Natural killer cell (primary cell): ENCODE measurements around the gene ZXDC. TPM values are rescaled to one million over a fixed set of nuclear protein-coding genes. Genes with fewer than 3 reads are reported as not detected.

Experiments
- ATAC-seq, 3 donors: fragments of 150-1000 bp in 2 of 3; fragments of 200-7000 bp in 1 of 3; cut with Tn5 transposase; 1 replicate in 1 of 3; 2 replicates in 2 of 3; pipeline ENCODE4 v1.10.0; 2021; ENCODE audit warnings: mild to moderate bottlenecking in 2 of 3, moderate library complexity in 2 of 3
- DNase-seq, 2 donors: peaks; one replicate each; pipeline versions ENCODE4 v3.0.0 to v3.0.0-alpha.2; 2013 to 2021; ENCODE audit warnings: mixed read lengths in 1 of 2
- H3K27ac ChIP-seq: one replicate; pipeline ENCODE4 v1.5.1; 2013; ENCODE audit warnings: mild to moderate bottlenecking, low read length
- H3K27me3 ChIP-seq: one replicate; pipeline ENCODE4 v1.6.1; 2013; ENCODE audit warnings: low read length; ENCODE audit not compliant: control insufficient read depth, insufficient read depth
- H3K36me3 ChIP-seq: one replicate; pipeline ENCODE4 v1.6.1; 2013; ENCODE audit warnings: low read length; ENCODE audit not compliant: control insufficient read depth, insufficient read depth
- H3K4me1 ChIP-seq: one replicate; pipeline ENCODE4 v1.6.1; 2013; ENCODE audit warnings: low read length; ENCODE audit not compliant: control insufficient read depth, insufficient read depth
- H3K4me3 ChIP-seq: one replicate; pipeline ENCODE4 v1.5.1; 2013; ENCODE audit warnings: low read length
- H3K9me3 ChIP-seq: one replicate; pipeline ENCODE4 v1.6.1; 2013; ENCODE audit warnings: low read length; ENCODE audit not compliant: control insufficient read depth, insufficient read depth
- H3K27ac Mint-ChIP-seq, 2 donors: one replicate each; pipeline ENCODE4 v1.8.0; 2022; ENCODE audit warnings: mild to moderate bottlenecking in 2 of 2, mixed read lengths in 2 of 2, moderate library complexity in 1 of 2
- H3K27me3 Mint-ChIP-seq, 2 donors: one replicate each; pipeline ENCODE4 v1.8.0; 2022; ENCODE audit warnings: low read depth in 2 of 2, mixed read lengths in 2 of 2
- H3K36me3 Mint-ChIP-seq: one replicate; pipeline ENCODE4 v1.8.0; 2022; ENCODE audit warnings: mixed read lengths
- H3K4me1 Mint-ChIP-seq, 2 donors: one replicate each; pipeline ENCODE4 v1.8.0; 2022; ENCODE audit warnings: mixed read lengths in 2 of 2
- H3K4me3 Mint-ChIP-seq: one replicate; pipeline ENCODE4 v1.8.0; 2022; ENCODE audit warnings: mild to moderate bottlenecking, moderate library complexity, mixed read lengths
- H3K9me3 Mint-ChIP-seq, 2 donors: one replicate each; pipeline ENCODE4 v1.8.0; 2022; ENCODE audit warnings: mixed read lengths in 2 of 2
- WGBS: methylation state at CpG from one replicate; pipeline ENCODE4 v1.1.7; 2013; ENCODE audit warnings: missing lambda C conversion rate; ENCODE audit not compliant: insufficient coverage; 5-methylcytosine and 5-hydroxymethylcytosine counted together
- intact Hi-C: fragments of 100-400 bp; cut with micrococcal nuclease; formaldehyde crosslinking; loops from one replicate; pipeline ENCODE4 v1.14.2; 2022
- total RNA-seq, 4 donors: library from RNA; stranded (reverse); fragments of 120-200 nt in 1 of 4; gene quantifications; one replicate each; pipeline versions ENCODE4 v1.2.3 to v1.2.4, GENCODE V29; 2013 to 2022
- TF ChIP-seq, protein P1 (sequence below): fragments of 200-600 bp; IDR thresholded peaks from one replicate; pipeline ENCODE4 v1.8.0; 2022; ENCODE audit warnings: antibody characterized with exemption

Gene ZXDC
- total RNA-seq, 3 donors from 2014 or later (not counting 1 experiment from before 2014, with no cell fraction given) = 56.1 to 70.2 (median 68.4) TPM

DNA sequence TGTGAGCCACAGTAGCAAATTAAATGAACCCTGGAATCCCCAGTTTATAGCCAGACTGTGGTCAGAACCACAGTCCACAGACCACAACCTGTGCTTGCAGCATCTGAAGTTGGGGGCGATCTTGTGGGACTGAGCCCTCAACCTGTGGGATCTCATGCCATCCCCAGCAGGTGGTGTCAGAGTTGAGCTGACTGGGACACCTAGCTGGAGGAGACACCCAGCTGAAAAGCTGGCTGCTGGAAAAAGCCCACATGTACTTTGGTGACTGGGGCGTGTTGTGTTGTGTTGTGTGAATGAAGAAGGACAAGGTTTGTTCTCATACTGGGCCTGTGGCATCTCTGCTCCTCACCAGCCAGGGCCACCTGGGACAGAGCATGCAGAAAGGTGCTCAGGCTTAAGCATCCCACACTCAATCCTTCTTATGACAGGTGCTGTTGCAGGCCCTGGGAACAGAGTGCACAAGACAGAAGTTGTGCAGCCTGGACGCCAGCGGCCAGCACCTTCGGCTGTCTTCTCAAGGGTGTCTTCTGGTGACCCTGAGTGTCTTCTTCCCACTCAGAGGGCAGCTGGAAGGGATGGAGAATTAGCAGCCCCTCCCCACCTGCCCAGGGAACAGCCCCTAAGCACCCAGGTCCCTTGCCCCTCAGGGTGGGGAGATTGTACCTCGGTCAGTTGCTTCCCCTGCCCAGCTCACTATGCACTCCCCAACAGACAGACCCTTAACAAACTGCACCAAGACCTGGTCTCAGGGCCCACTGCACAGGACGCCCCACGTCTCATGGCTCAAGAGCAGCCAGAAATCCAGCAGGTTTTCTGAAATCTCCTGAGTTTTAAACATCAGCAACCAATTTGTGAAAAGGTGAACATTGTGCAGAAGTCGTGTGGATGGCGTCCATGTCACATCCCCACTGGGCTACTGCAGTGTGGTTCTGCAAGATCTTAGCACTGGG is 44.1 kb upstream of the ZXDC start:
- TF ChIP-seq, protein P1, sequence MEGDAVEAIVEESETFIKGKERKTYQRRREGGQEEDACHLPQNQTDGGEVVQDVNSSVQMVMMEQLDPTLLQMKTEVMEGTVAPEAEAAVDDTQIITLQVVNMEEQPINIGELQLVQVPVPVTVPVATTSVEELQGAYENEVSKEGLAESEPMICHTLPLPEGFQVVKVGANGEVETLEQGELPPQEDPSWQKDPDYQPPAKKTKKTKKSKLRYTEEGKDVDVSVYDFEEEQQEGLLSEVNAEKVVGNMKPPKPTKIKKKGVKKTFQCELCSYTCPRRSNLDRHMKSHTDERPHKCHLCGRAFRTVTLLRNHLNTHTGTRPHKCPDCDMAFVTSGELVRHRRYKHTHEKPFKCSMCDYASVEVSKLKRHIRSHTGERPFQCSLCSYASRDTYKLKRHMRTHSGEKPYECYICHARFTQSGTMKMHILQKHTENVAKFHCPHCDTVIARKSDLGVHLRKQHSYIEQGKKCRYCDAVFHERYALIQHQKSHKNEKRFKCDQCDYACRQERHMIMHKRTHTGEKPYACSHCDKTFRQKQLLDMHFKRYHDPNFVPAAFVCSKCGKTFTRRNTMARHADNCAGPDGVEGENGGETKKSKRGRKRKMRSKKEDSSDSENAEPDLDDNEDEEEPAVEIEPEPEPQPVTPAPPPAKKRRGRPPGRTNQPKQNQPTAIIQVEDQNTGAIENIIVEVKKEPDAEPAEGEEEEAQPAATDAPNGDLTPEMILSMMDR = no peak
- H3K4me1 Mint-ChIP-seq = no peaks in the 10 kb centered on the region
- WGBS = 78% methylated on average over 10 of the region's 10 CpGs
- no peak overlapping the region for H3K27ac Mint-ChIP-seq
- H3K4me3 Mint-ChIP-seq = no peak overlapping the region
- Histone ChIP-seq H3K9me3 (no peaks in the 10 kb centered on the region), H3K36me3 (no peaks in the 10 kb centered on the region), H3K4me3 (no peak overlapping the region), H3K27me3 (peaks cover 3% of the 10 kb centered on the region), H3K4me1 (peaks cover 12% of the 10 kb centered on the region), H3K27ac (no peak overlapping the region)
- ATAC-seq (no peak), DNase-seq (no peak)
- intact Hi-C loops = loop anchor here (5.0 to 10.0 kb wide), 4 partner anchors 93 to 1028 kb away; partner anchors contain the start of gene PLXNA1
- H3K27me3 Mint-ChIP-seq = peaks cover 0 to 10% of the 10 kb centered on the region in 2 donors
- H3K9me3 Mint-ChIP-seq = no peaks in the 10 kb centered on the region
- H3K36me3 Mint-ChIP-seq = no peaks in the 10 kb centered on the region

DNA sequence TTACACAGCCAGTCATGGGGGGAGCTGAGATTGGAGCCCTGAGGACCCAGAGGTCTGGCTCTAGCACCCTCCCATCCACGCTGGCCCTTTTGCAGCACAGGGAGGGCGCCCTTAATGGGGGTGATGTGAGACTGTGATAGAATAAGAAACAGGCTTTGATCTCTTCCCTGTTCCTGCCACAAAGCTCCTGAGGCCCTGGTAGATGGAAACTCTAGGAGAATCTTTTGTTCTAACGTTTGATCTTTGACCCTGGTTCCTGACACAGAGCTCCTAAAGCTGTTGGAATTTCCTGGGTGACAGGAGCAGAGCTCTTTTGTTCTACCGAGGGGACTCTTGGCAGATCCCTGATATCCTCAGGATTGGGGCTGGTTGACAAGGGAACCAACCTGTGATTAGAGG is 43.1 kb upstream of the ZXDC start:
- no peaks in the 10 kb centered on the region for H3K9me3 Mint-ChIP-seq
- no peak overlapping the region for H3K4me3 ChIP-seq
- no peak overlapping the region for H3K27ac ChIP-seq
- peaks cover 0 to 10% of the 10 kb centered on the region in 2 donors for H3K27me3 Mint-ChIP-seq
- no peak overlapping the region for H3K4me3 Mint-ChIP-seq
- H3K36me3 ChIP-seq = no peaks in the 10 kb centered on the region
- TF ChIP-seq, protein P1 = no peak
- H3K4me1 ChIP-seq = peaks cover 5% of the 10 kb centered on the region
- no peak overlapping the region for H3K27ac Mint-ChIP-seq
- DNase-seq (no peak), ATAC-seq (no peak)
- no peaks in the 10 kb centered on the region for H3K9me3 ChIP-seq
- no peaks in the 10 kb centered on the region for H3K4me1 Mint-ChIP-seq
- WGBS = 78% methylated on average over 4 of the region's 4 CpGs
- H3K36me3 Mint-ChIP-seq = no peaks in the 10 kb centered on the region
- intact Hi-C loops = no loop called here
- peaks cover 3% of the 10 kb centered on the region for H3K27me3 ChIP-seq

DNA sequence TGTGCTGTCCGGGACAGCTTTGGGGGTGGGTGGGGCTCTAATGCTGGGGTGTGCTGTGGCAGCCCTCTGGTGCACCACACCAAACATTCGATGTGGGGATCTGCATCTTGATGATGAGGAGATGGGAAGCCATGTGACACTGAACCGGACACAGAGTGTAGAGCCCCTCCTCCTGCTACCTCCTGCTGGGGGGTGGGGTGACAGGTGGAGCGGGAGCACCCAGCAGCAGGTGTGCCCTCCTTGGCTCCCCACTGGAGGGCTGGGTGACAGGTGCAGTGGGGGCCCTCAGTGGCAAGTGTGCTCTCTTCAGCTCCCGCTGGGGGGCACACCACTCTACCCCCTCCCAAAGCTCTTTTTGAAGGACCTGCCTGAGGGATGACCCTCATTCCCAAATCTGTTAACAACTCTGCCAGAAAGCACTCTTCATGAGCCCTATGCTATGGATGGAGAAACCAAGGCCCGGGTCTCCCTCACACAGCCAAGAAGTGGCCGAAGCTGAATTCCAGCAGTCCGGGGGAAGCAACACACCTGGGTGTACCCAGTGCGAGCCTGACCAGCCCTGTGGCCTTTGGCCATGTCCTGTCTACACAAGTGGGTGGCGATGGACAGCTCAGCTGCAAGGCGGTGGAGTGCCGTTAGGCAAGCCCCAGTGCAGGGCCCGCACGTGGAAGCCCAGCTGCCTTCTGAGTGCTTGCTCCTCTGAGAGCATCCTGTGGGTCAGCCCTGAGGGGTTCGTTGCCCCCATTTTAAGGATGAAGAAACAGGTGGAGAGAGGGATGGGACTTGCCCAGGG is 42.5 kb upstream of the ZXDC start:
- ATAC-seq (no peak), DNase-seq (no peak)
- TF ChIP-seq, protein P1 = no peak
- Mint-ChIP-seq H3K9me3 (no peaks in the 10 kb centered on the region), H3K4me3 (no peak overlapping the region), H3K27ac (no peak overlapping the region), H3K36me3 (no peaks in the 10 kb centered on the region), H3K4me1 (no peaks in the 10 kb centered on the region), H3K27me3 (peaks cover 0 to 4% of the 10 kb centered on the region in 2 donors)
- WGBS = 79% methylated on average over 15 of the region's 15 CpGs
- Histone ChIP-seq H3K27ac (no peak overlapping the region), H3K9me3 (no peaks in the 10 kb centered on the region), H3K27me3 (peaks cover 3% of the 10 kb centered on the region), H3K36me3 (no peaks in the 10 kb centered on the region), H3K4me3 (no peak overlapping the region), H3K4me1 (no peaks in the 10 kb centered on the region)
- intact Hi-C loops = no loop called here
